ENCODE results near the gene GRPEL1. TPM values are rescaled to one million over a fixed set of nuclear protein-coding genes. Genes with fewer than 3 reads are reported as not detected.

Gene GRPEL1
- total RNA-seq, 2 experiments from 2014 or later, result 55.6 to 58.6 TPM

DNA sequence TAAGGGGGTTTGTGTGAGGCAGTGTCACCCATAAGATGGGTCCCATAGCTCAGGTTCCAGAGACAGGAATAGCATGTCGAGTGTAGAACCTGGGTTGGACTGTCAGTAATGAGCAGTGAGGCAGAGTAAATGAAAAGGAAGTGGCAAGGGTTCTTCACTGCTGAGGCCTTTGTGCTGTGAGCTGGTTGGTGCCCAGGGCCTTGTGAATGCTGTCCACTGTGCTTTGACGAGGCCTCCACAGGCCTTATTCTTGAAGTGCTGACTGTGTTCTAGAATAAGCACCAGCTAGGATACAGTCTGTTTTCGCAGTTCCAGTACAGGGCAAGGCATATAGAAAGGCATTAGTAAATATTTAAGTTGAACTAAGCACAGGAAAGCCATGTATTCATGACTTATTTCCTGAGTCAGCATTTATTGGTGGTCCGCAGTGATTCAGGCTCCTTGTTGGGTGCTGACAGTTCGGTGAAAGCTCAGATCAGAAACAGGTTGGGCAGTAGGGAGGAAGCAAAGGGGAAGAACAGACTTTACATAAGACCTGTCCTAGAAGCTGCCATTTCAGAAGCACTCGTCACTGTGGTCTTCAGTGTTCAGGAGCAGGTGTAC is 50.3 kb downstream of the GRPEL1 start:
- peaks cover 88% of the 10 kb centered on the region for H3K36me3 ChIP-seq (ENCODE audit: insufficient read depth, low read length)
- DNase-seq (no peak), ATAC-seq (ENCODE audit: poor library complexity) (no peak)
- Mint-ChIP-seq H3K4me1 (ENCODE audit: low read depth) (no peaks in the 10 kb centered on the region), H3K27ac (no peak overlapping the region), H3K4me3 (no peak overlapping the region), H3K27me3 (no peaks in the 10 kb centered on the region), H3K9me3 (no peaks in the 10 kb centered on the region), H3K36me3 (ENCODE audit: low read depth) (peaks cover 82% of the 10 kb centered on the region)
- TF ChIP-seq, protein P1, sequence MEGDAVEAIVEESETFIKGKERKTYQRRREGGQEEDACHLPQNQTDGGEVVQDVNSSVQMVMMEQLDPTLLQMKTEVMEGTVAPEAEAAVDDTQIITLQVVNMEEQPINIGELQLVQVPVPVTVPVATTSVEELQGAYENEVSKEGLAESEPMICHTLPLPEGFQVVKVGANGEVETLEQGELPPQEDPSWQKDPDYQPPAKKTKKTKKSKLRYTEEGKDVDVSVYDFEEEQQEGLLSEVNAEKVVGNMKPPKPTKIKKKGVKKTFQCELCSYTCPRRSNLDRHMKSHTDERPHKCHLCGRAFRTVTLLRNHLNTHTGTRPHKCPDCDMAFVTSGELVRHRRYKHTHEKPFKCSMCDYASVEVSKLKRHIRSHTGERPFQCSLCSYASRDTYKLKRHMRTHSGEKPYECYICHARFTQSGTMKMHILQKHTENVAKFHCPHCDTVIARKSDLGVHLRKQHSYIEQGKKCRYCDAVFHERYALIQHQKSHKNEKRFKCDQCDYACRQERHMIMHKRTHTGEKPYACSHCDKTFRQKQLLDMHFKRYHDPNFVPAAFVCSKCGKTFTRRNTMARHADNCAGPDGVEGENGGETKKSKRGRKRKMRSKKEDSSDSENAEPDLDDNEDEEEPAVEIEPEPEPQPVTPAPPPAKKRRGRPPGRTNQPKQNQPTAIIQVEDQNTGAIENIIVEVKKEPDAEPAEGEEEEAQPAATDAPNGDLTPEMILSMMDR (IDR thresholded peaks at IDR 0.05), result no peak
- no peaks in the 10 kb centered on the region for H3K27me3 ChIP-seq (ENCODE audit: control insufficient read depth in 1 of 2, insufficient read depth in 2 of 2, low read length in 2 of 2)
- H3K27ac ChIP-seq (ENCODE audit: low read depth in 1 of 2, low read length in 2 of 2), result no peak overlapping the region
- H3K9me3 ChIP-seq (ENCODE audit: control insufficient read depth in 1 of 2, insufficient read depth in 1 of 2, low read length in 2 of 2), result no peaks in the 10 kb centered on the region
- ChIA-PET CTCF (no interaction called here), POLR2A (no interaction called here)
- no peak overlapping the region for H3K4me3 ChIP-seq (ENCODE audit: low read length)
- intact Hi-C loops (cut with DNase I, micrococcal nuclease), result no loop called here
- H3K4me1 ChIP-seq (ENCODE audit: insufficient read depth, low read length), result no peaks in the 10 kb centered on the region

DNA sequence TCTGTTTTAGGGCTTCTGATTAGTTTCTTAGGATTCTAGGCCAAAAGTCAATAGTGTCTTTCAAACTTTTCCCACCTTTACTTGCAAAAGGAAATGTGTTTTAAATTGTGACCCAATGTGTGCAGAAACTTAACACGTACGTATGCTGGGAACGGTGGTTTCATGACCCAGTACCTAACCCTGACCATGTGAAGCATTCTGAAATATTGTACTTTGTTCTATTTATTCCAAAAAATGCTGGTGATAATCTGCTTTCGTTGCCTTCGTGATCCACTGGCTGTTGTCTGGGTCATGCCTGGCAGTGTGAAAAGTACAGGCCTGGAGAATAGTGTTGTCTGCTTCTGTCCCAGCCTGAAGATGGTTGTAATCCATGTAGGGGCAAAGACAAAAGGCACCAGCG is 51.4 kb downstream of the GRPEL1 start:
- H3K27ac Mint-ChIP-seq, result no peak overlapping the region
- H3K36me3 Mint-ChIP-seq (ENCODE audit: low read depth), result peaks cover 83% of the 10 kb centered on the region
- intact Hi-C loops (cut with DNase I, micrococcal nuclease), result no loop called here

DNA sequence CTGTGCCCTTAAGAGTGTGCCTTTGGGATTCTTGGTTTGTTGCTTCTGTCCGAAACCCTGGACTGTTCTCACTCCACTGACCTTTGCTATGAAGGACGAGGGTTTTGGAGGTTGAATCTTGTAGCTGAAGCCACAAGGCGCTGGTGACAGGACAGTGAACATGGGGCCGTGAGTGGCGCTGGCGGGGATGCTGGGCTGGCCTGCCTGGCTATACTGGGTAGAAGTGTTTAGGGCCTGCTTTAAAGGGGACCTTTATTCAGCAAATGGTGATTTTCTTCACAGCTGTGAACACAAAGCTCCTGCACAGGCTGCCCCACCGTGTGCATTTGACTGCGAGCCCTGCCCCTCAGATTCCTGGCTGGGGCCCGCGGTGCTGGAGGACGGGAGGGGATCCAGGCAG is 51.8 kb downstream of the GRPEL1 start:
- Histone ChIP-seq H3K9me3 (ENCODE audit: control insufficient read depth in 1 of 2, insufficient read depth in 1 of 2, low read length in 2 of 2) (no peaks in the 10 kb centered on the region), H3K27me3 (ENCODE audit: control insufficient read depth in 1 of 2, insufficient read depth in 2 of 2, low read length in 2 of 2) (no peaks in the 10 kb centered on the region), H3K36me3 (ENCODE audit: insufficient read depth, low read length) (peaks cover 87% of the 10 kb centered on the region), H3K4me1 (ENCODE audit: insufficient read depth, low read length) (no peaks in the 10 kb centered on the region), H3K4me3 (ENCODE audit: low read length) (no peak overlapping the region), H3K27ac (ENCODE audit: low read depth in 1 of 2, low read length in 2 of 2) (no peak overlapping the region)
- TF ChIP-seq, protein P1 (IDR thresholded peaks at IDR 0.05), result no peak
- no peaks in the 10 kb centered on the region for H3K27me3 Mint-ChIP-seq
- CTCF ChIA-PET, result no interaction called here
- POLR2A ChIA-PET, result no interaction called here
- no peak overlapping the region for H3K4me3 Mint-ChIP-seq
- intact Hi-C loops (cut with DNase I, micrococcal nuclease), result no loop called here
- H3K36me3 Mint-ChIP-seq (ENCODE audit: low read depth), result peaks cover 83% of the 10 kb centered on the region
- no peak overlapping the region for H3K27ac Mint-ChIP-seq
- H3K4me1 Mint-ChIP-seq (ENCODE audit: low read depth), result no peaks in the 10 kb centered on the region
- DNase-seq (no peak), ATAC-seq (ENCODE audit: poor library complexity) (no peak)
- H3K9me3 Mint-ChIP-seq, result no peaks in the 10 kb centered on the region

More for the DNA sequence above, 51.4 kb downstream of the GRPEL1 start:
- Histone ChIP-seq H3K27ac (ENCODE audit: low read depth in 1 of 2, low read length in 2 of 2) (no peak overlapping the region), H3K9me3 (ENCODE audit: control insufficient read depth in 1 of 2, insufficient read depth in 1 of 2, low read length in 2 of 2) (no peaks in the 10 kb centered on the region), H3K36me3 (ENCODE audit: insufficient read depth, low read length) (peaks cover 87% of the 10 kb centered on the region), H3K27me3 (ENCODE audit: control insufficient read depth in 1 of 2, insufficient read depth in 2 of 2, low read length in 2 of 2) (no peaks in the 10 kb centered on the region), H3K4me3 (ENCODE audit: low read length) (no peak overlapping the region), H3K4me1 (ENCODE audit: insufficient read depth, low read length) (no peaks in the 10 kb centered on the region)
- no peaks in the 10 kb centered on the region for H3K27me3 Mint-ChIP-seq
- H3K4me1 Mint-ChIP-seq (ENCODE audit: low read depth), result no peaks in the 10 kb centered on the region
- CTCF ChIA-PET, result no interaction called here
- H3K9me3 Mint-ChIP-seq, result no peaks in the 10 kb centered on the region
- ATAC-seq (ENCODE audit: poor library complexity), result no peak
- DNase-seq, result no peak
- POLR2A ChIA-PET, result no interaction called here
- H3K4me3 Mint-ChIP-seq, result no peak overlapping the region
- TF ChIP-seq, protein P1 (IDR thresholded peaks at IDR 0.05), result no peak

Data from CD4-positive, alpha-beta T cell (primary cell).